Caco-2 (cell line): ENCODE results near the gene COX10. TPM values are rescaled to one million over a fixed set of nuclear protein-coding genes. Genes with fewer than 3 reads are reported as not detected.

Experiments used
- BruUV-seq: library from RNA; stranded (reverse); fragments of 400-500 nt; replicated peaks from 2 replicates; lab custom pipeline; 2021; lab: Mats Ljungman, UMichigan
- CTCF ChIA-PET: fragments of 300-600 bp; sonication (Branson Sonifier 250); formaldehyde crosslinking; loops from one replicate; lab custom pipeline; 2022; ENCODE audit warnings: antibody characterized with exemption; lab: Charles Lee
- POLR2A ChIA-PET: fragments of 300-600 bp; sonication (Branson Sonifier 250); formaldehyde crosslinking; loops from one replicate; lab custom pipeline; 2022; ENCODE audit warnings: antibody characterized with exemption; lab: Charles Lee
- DNase-seq, 2 experiments: peaks; one replicate each; pipeline versions ENCODE4 v3.0.0 to v3.0.0-alpha.2; 2020 to 2022
- H3K27me3 ChIP-seq: replicated peaks from 2 replicates; pipeline ENCODE4 v1.6.0; 2011; ENCODE audit warnings: low read length; ENCODE audit not compliant: control insufficient read depth, insufficient read depth
- H3K36me3 ChIP-seq: 2 replicates; pipeline ENCODE4 v1.5.1; 2011; ENCODE audit warnings: low read length; ENCODE audit not compliant: control insufficient read depth, insufficient read depth
- H3K4me1 ChIP-seq: fragments of 250-450 bp; sonication (Bioruptor Pico); 2 replicates; pipeline ENCODE4 v1.5.1; 2020; ENCODE audit warnings: mild to moderate bottlenecking
- H3K4me3 ChIP-seq: 2 replicates; pipeline ENCODE4 v1.5.1; 2011; ENCODE audit warnings: low read depth, mild to moderate bottlenecking, control low read depth, low read length
- H3K9me3 ChIP-seq: fragments of 250-450 bp; sonication (Bioruptor Pico); 2 replicates; pipeline ENCODE4 v1.5.1; 2020; ENCODE audit warnings: mild to moderate bottlenecking, moderate library complexity
- H3K27ac Mint-ChIP-seq: one replicate; pipeline ENCODE4 v1.8.0; 2022; ENCODE audit warnings: mixed read lengths; ENCODE audit not compliant: unreplicated experiment
- H3K27me3 Mint-ChIP-seq: one replicate; pipeline ENCODE4 v1.8.0; 2022; ENCODE audit warnings: mixed read lengths; ENCODE audit not compliant: insufficient read depth, unreplicated experiment
- H3K36me3 Mint-ChIP-seq: one replicate; pipeline ENCODE4 v1.8.0; 2022; ENCODE audit warnings: mild to moderate bottlenecking, mixed read lengths; ENCODE audit not compliant: insufficient read depth, unreplicated experiment
- H3K4me1 Mint-ChIP-seq: one replicate; pipeline ENCODE4 v1.8.0; 2022; ENCODE audit warnings: low read depth, mixed read lengths; ENCODE audit not compliant: unreplicated experiment
- H3K4me3 Mint-ChIP-seq: one replicate; pipeline ENCODE4 v1.8.0; 2022; ENCODE audit warnings: mild to moderate bottlenecking, moderate library complexity, mixed read lengths; ENCODE audit not compliant: unreplicated experiment
- H3K9me3 Mint-ChIP-seq: one replicate; pipeline ENCODE4 v1.8.0; 2022; ENCODE audit warnings: mixed read lengths; ENCODE audit not compliant: unreplicated experiment
- intact Hi-C: fragments of 100-400 bp; cut with micrococcal nuclease; formaldehyde crosslinking; loops from one replicate; pipeline ENCODE4 v1.10.0; 2022; ENCODE audit not compliant: unreplicated experiment
- total RNA-seq: library from RNA; stranded (reverse); gene quantifications from 2 replicates; pipeline ENCODE4 v1.2.3, GENCODE V29; 2022
- TF ChIP-seq, protein P1 (sequence below), 2 experiments: fragments of 200-600 bp in 1 of 2; IDR thresholded peaks; 1 replicate in 1 of 2; 2 replicates in 1 of 2; pipeline versions ENCODE4 v1.5.1 to v1.8.0; 2011 to 2022; ENCODE audit warnings: antibody characterized with exemption in 1 of 2, control low read depth in 1 of 2, inconsistent platforms in 1 of 2, low read depth in 1 of 2, low read length in 1 of 2, mild to moderate bottlenecking in 1 of 2, moderate library complexity in 1 of 2; ENCODE audit not compliant: insufficient read depth in 1 of 2, severe bottlenecking in 1 of 2, unreplicated experiment in 1 of 2

The COX10 gene
- total RNA-seq, 1 experiment from 2014 or later, result 13.5 TPM

DNA sequence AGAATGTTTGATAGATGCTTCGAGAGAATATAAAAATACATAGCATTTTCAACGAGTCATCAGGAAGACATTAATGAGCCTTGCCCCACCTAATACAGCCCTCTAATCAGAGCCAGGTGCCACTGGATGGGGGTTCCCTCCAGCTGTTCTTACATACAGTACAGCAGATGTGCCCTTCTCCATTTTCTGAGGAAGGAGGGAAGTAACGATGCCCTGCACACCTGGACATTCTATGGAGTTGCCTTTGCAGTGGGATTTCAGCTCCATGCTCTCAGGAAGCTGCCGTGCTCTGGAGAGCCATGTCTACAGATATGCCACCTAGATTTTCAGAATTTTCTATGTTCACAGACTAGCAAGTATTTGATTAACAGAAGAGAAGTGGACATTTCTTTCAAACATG is 131.1 kb downstream of the COX10 start:
- H3K4me1 Mint-ChIP-seq, result peaks cover 7% of the 10 kb centered on the region
- intact Hi-C loops, result no loop called here
- DNase-seq, result no peak
- no peak overlapping the region for H3K4me3 Mint-ChIP-seq
- Histone ChIP-seq H3K36me3 (no peaks in the 10 kb centered on the region), H3K9me3 (no peaks in the 10 kb centered on the region), H3K4me3 (no peak overlapping the region), H3K27me3 (no peaks in the 10 kb centered on the region), H3K4me1 (no peaks in the 10 kb centered on the region)
- no peaks in the 10 kb centered on the region for H3K9me3 Mint-ChIP-seq
- TF ChIP-seq, protein P1, sequence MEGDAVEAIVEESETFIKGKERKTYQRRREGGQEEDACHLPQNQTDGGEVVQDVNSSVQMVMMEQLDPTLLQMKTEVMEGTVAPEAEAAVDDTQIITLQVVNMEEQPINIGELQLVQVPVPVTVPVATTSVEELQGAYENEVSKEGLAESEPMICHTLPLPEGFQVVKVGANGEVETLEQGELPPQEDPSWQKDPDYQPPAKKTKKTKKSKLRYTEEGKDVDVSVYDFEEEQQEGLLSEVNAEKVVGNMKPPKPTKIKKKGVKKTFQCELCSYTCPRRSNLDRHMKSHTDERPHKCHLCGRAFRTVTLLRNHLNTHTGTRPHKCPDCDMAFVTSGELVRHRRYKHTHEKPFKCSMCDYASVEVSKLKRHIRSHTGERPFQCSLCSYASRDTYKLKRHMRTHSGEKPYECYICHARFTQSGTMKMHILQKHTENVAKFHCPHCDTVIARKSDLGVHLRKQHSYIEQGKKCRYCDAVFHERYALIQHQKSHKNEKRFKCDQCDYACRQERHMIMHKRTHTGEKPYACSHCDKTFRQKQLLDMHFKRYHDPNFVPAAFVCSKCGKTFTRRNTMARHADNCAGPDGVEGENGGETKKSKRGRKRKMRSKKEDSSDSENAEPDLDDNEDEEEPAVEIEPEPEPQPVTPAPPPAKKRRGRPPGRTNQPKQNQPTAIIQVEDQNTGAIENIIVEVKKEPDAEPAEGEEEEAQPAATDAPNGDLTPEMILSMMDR (IDR thresholded peaks at IDR 0.05; ENCODE audit: insufficient read depth in 1 of 2, low read depth in 1 of 2, low read length in 1 of 2, severe bottlenecking in 1 of 2, unreplicated experiment in 1 of 2), result no peak
- no peaks in the 10 kb centered on the region for H3K27me3 Mint-ChIP-seq
- CTCF ChIA-PET, result no interaction called here
- POLR2A ChIA-PET, result no interaction called here
- BruUV-seq, result no TSS peak
- peaks cover 11% of the 10 kb centered on the region for H3K36me3 Mint-ChIP-seq
- H3K27ac Mint-ChIP-seq, result no peak overlapping the region

DNA sequence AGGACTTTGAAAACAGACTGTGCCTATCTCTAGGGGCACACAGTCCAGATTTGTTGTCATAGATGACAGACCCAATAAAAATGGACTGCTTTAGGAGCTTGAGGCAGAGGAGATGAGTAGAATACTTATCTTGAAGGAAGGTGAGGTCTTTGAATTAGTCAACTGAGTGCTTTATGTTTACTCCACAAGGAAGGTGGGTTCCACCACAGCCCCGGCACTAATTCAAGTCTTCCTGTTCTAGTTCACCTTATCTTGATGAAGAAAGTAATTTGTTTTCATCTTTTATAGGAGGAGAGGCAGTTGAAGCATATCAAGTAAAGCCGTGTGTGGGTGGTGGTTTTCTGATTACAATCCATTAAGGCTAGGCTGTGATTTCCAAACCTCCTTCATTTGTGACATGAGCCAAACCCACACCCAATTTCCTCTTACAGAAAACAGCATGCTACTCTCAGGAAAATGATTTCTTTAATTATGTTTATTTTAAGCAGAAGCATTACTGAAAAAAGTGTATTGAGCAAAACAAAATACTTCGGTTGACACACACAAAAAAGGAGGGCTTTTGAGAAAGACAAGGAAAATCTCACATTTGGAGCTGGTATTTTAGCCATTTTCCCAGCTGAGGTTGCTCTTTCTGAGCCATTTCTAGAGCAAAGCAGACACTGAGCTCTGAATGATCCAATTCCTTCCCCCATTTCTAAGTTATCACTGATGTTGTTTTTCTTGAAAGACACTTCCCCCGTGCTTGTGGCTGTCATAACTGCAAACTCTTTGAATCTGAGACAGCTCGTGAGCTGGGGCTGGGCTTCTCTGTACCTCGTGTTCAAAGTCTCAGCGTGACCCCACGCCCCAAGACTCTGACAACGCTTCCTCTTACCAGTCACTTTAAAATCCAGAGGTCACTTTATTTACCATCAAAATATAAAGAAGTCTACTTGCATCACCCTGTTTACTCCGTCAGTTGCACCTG is 132.0 kb downstream of the COX10 start:
- ChIA-PET CTCF (no interaction called here), POLR2A (no interaction called here)
- Mint-ChIP-seq H3K9me3 (no peaks in the 10 kb centered on the region), H3K4me1 (peaks cover 7% of the 10 kb centered on the region), H3K4me3 (no peak overlapping the region), H3K36me3 (peaks cover 12% of the 10 kb centered on the region), H3K27me3 (no peaks in the 10 kb centered on the region), H3K27ac (no peak overlapping the region)
- no peaks in the 10 kb centered on the region for H3K4me1 ChIP-seq
- TF ChIP-seq, protein P1 (IDR thresholded peaks at IDR 0.05; ENCODE audit: insufficient read depth in 1 of 2, low read depth in 1 of 2, low read length in 1 of 2, severe bottlenecking in 1 of 2, unreplicated experiment in 1 of 2), result no peak
- no peaks in the 10 kb centered on the region for H3K36me3 ChIP-seq
- DNase-seq, result no peak
- H3K4me3 ChIP-seq, result no peak overlapping the region
- H3K9me3 ChIP-seq, result no peaks in the 10 kb centered on the region
- no peaks in the 10 kb centered on the region for H3K27me3 ChIP-seq
- no TSS peak for BruUV-seq
- intact Hi-C loops, result no loop called here

DNA sequence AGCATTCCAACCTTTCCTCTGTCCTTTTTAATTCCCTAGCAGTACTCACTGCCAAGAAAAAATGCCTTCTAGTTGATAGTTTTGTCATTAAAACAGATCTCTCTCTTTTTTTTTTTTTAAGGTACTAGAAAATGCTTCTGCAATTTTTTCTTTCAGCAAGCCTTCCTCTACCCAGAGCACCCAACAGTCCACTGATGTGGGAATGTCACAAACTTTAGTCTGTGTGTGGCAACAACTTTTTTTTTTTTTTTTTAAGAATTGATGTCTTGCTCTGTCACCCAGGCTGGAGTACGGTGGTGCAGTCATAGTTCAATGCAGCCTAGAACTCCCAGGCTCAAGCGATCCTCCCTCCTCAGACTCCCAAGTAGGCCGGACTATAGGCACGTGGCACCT is 132.7 kb downstream of the COX10 start:
- Mint-ChIP-seq H3K36me3 (peaks cover 12% of the 10 kb centered on the region), H3K27ac (no peak overlapping the region), H3K27me3 (no peaks in the 10 kb centered on the region), H3K4me1 (peaks cover 7% of the 10 kb centered on the region), H3K4me3 (no peak overlapping the region), H3K9me3 (no peaks in the 10 kb centered on the region)
- no peaks in the 10 kb centered on the region for H3K9me3 ChIP-seq
- DNase-seq, result no peak
- no TSS peak for BruUV-seq
- no peaks in the 10 kb centered on the region for H3K36me3 ChIP-seq
- ChIA-PET POLR2A (no interaction called here), CTCF (no interaction called here)
- H3K4me3 ChIP-seq, result no peak overlapping the region
- no peaks in the 10 kb centered on the region for H3K27me3 ChIP-seq
- intact Hi-C loops, result no loop called here
- TF ChIP-seq, protein P1 (IDR thresholded peaks at IDR 0.05; ENCODE audit: insufficient read depth in 1 of 2, low read depth in 1 of 2, low read length in 1 of 2, severe bottlenecking in 1 of 2, unreplicated experiment in 1 of 2), result no peak
- H3K4me1 ChIP-seq, result no peaks in the 10 kb centered on the region
